ENCODE data around the gene RORB.

DNA sequence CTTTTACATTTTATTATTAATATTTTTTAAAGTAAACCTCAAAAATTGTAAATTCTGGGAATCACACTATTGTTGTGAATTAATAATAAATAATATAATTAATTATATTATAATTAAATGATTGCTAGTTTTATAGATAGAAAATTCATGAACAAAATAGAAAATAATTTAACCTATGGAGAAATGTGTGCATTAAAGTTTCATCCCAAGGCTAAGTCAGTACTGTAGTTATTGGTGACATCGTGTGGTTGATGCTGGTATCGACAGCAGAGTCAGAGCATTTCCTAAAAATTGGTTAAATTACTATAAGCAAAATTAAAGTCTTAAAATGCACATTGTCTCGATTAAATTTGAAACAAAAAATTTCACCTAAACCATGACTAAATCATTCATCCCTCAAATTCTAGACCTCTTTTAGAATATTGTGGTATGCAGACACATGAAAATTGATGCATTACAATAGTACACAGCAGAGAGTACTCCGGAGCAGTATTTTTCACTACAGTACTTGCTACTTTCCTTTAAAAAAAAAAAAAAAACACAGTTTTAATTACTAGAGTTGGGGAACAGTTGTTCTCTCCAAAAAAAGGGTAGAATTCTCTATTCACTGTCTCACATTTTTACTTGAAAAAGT is 73.9 kb downstream of the RORB start:
- TF ChIP-seq, protein P1, sequence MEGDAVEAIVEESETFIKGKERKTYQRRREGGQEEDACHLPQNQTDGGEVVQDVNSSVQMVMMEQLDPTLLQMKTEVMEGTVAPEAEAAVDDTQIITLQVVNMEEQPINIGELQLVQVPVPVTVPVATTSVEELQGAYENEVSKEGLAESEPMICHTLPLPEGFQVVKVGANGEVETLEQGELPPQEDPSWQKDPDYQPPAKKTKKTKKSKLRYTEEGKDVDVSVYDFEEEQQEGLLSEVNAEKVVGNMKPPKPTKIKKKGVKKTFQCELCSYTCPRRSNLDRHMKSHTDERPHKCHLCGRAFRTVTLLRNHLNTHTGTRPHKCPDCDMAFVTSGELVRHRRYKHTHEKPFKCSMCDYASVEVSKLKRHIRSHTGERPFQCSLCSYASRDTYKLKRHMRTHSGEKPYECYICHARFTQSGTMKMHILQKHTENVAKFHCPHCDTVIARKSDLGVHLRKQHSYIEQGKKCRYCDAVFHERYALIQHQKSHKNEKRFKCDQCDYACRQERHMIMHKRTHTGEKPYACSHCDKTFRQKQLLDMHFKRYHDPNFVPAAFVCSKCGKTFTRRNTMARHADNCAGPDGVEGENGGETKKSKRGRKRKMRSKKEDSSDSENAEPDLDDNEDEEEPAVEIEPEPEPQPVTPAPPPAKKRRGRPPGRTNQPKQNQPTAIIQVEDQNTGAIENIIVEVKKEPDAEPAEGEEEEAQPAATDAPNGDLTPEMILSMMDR (IDR thresholded peaks at IDR 0.05): peak in 5 of 6 experiments; percentile 42 to 71 (median 64)
- no peak for TF ChIP-seq POLR2A (IDR thresholded peaks at IDR 0.05)

All from Peyer's patch (tissue), 4 donors.